Endothelial cell of umbilical vein (primary cell): ENCODE results near the gene RFLNA. TPM values are rescaled to one million over a fixed set of nuclear protein-coding genes. Genes with fewer than 3 reads are reported as not detected.

ENCODE experiments used
- BruUV-seq: library from RNA; stranded (reverse); fragments of 400-500 nt; replicated peaks from 2 replicates; lab custom pipeline; 2021; lab: Mats Ljungman, UMichigan
- CTCF ChIA-PET: fragments of 300-600, 350-600 bp; sonication (Branson Sonifier 250); formaldehyde crosslinking; loops from one replicate; lab custom pipeline; 2021; ENCODE audit warnings: antibody characterized with exemption, inconsistent platforms; lab: Charles Lee
- POLR2A ChIA-PET: fragments of 300-600, 350-600 bp; sonication (Branson Sonifier 250); formaldehyde crosslinking; loops from one replicate; lab custom pipeline; 2021; ENCODE audit warnings: antibody characterized with exemption, inconsistent platforms; lab: Charles Lee
- DNase-seq: peaks from one replicate; pipeline ENCODE4 v3.0.0-alpha.2; 2011; ENCODE audit warnings: low read depth, low spot score
- FAIRE-seq: peaks from 2 replicates; lab custom pipeline; 2011; peaks lifted over from hg19 to GRCh38; lab: Jason Lieb, UNC
- H2AFZ ChIP-seq: 2 replicates; pipeline ENCODE4 v1.6.0; 2012; ENCODE audit warnings: low read depth, low read length, control low read depth, inconsistent platforms
- H3K27ac ChIP-seq: 2 replicates; pipeline ENCODE4 v1.5.1; 2011; ENCODE audit warnings: low read depth, mild to moderate bottlenecking, control low read depth, low read length, moderate library complexity; ENCODE audit not compliant: insufficient read depth
- H3K27me3 ChIP-seq, 2 experiments: 2 replicates each; pipeline versions ENCODE4 v1.6.0 to v1.6.1; 2011; ENCODE audit warnings: low read length in 2 of 2, mixed read lengths in 1 of 2; ENCODE audit not compliant: control insufficient read depth in 2 of 2, insufficient read depth in 2 of 2
- H3K36me3 ChIP-seq, 2 experiments: 2 replicates in 1 of 2; 3 replicates in 1 of 2; pipeline ENCODE4 v1.5.1; 2011; ENCODE audit warnings: low read length in 2 of 2, mild to moderate bottlenecking in 1 of 2, moderate library complexity in 1 of 2; ENCODE audit not compliant: control insufficient read depth in 2 of 2, insufficient read depth in 2 of 2; ENCODE audit errors: extremely low read depth in 1 of 2
- H3K4me1 ChIP-seq: 3 replicates; pipeline ENCODE4 v1.5.1; 2011; ENCODE audit warnings: mild to moderate bottlenecking, low read length; ENCODE audit not compliant: control insufficient read depth, insufficient read depth; ENCODE audit errors: extremely low read depth
- H3K4me2 ChIP-seq: 2 replicates; pipeline ENCODE4 v1.6.1; 2011; ENCODE audit warnings: low read length, control low read depth, mixed read lengths; ENCODE audit not compliant: insufficient read depth
- H3K4me3 ChIP-seq, 3 experiments: fragments of 200-600 bp in 1 of 3; sonication (generic), shearing (Covaris generic) in 1 of 3; replicated peaks in 1 of 3; 2 replicates each; pipeline ENCODE4 v1.5.1; 2011 to 2016; ENCODE audit warnings: control low read depth in 3 of 3, low read length in 3 of 3, mild to moderate bottlenecking in 2 of 3, inconsistent platforms in 1 of 3, low read depth in 1 of 3, moderate library complexity in 1 of 3; ENCODE audit not compliant: insufficient read depth in 1 of 3
- H3K79me2 ChIP-seq: 2 replicates; pipeline ENCODE4 v1.6.0; 2012; ENCODE audit warnings: low read length, inconsistent platforms; ENCODE audit not compliant: control insufficient read depth, insufficient read depth
- H3K9ac ChIP-seq: replicated peaks from 2 replicates; pipeline ENCODE3; 2011; ENCODE audit warnings: low read length, control low read depth; ENCODE audit not compliant: insufficient read depth; ENCODE audit errors: extremely low read depth
- H3K9me1 ChIP-seq: replicated peaks from 3 replicates; pipeline ENCODE4 v1.6.0; 2011; ENCODE audit warnings: mild to moderate bottlenecking, low read length; ENCODE audit not compliant: control insufficient read depth, insufficient read depth; ENCODE audit errors: extremely low read depth
- H3K9me3 ChIP-seq: replicated peaks from 2 replicates; pipeline ENCODE4 v1.5.1; 2012; ENCODE audit warnings: low read length, inconsistent platforms; ENCODE audit not compliant: control insufficient read depth, insufficient read depth
- H4K20me1 ChIP-seq: replicated peaks from 2 replicates; pipeline ENCODE3; 2011; ENCODE audit warnings: mild to moderate bottlenecking, low read length; ENCODE audit not compliant: control insufficient read depth, insufficient read depth; ENCODE audit errors: extremely low read depth
- EZH2 ChIP-seq: IDR thresholded peaks from 2 replicates; pipeline ENCODE4 v1.6.1; 2012; ENCODE audit warnings: borderline replicate concordance, low read depth, mild to moderate bottlenecking, moderate library complexity, low read length, inconsistent platforms; ENCODE audit not compliant: severe bottlenecking
- FOS ChIP-seq: IDR thresholded peaks from 2 replicates; pipeline ENCODE4 v1.6.1; 2011; ENCODE audit warnings: mild to moderate bottlenecking, low read length, moderate library complexity, borderline replicate concordance; ENCODE audit not compliant: insufficient read depth
- GATA2 ChIP-seq: IDR thresholded peaks from 2 replicates; pipeline ENCODE4 v1.7.0; 2011; ENCODE audit warnings: low read depth, mild to moderate bottlenecking, moderate library complexity, mixed read lengths, low read length; ENCODE audit not compliant: insufficient read length, insufficient read depth
- JUN ChIP-seq: IDR thresholded peaks from 2 replicates; pipeline ENCODE4 v1.6.1; 2011; ENCODE audit warnings: borderline replicate concordance, low read depth; ENCODE audit not compliant: insufficient read length, insufficient read depth
- MYC ChIP-seq: IDR thresholded peaks from one replicate; pipeline ENCODE4 v1.6.1; 2011; ENCODE audit warnings: mild to moderate bottlenecking, low read depth, low read length
- POLR2A ChIP-seq: IDR thresholded peaks from 2 replicates; pipeline ENCODE4 v1.6.1; 2012; ENCODE audit warnings: low read depth, mild to moderate bottlenecking, control low read depth, low read length
- POLR2AphosphoS5 ChIP-seq: IDR thresholded peaks from 2 replicates; pipeline ENCODE4 v1.6.1; 2012; ENCODE audit warnings: low read depth, mild to moderate bottlenecking, control low read depth, low read length, moderate library complexity; ENCODE audit not compliant: insufficient read depth
- dilution Hi-C: fragments of 300-500 bp; cut with MboI; formaldehyde crosslinking; loops from one replicate; pipeline ENCODE4 v1.15.0; 2019; ENCODE audit warnings: low sequenced_read_pairs; ENCODE audit not compliant: extremely low pct_ligation_motif_present
- intact Hi-C: fragments of 100-400 bp; cut with micrococcal nuclease; formaldehyde crosslinking; loops from one replicate; pipeline ENCODE4 v1.10.0; 2022
- polyA plus RNA-seq, 4 experiments: library from polyadenylated mRNA; depleted of rRNA in 3 of 4; stranded (reverse) in 3 of 4; unstranded in 1 of 4; fragments of >200 nt; gene quantifications; 2 replicates each; pipeline versions ENCODE4 v1.2.1 to v1.2.3, GENCODE V29; 2011 to 2012; ENCODE audit warnings: missing spikeins in 1 of 4
- total RNA-seq: library from RNA; stranded (reverse); gene quantifications from 2 replicates; pipeline ENCODE4 v1.2.3, GENCODE V29; 2021
- TF ChIP-seq, protein P1 (sequence below), 2 donors: IDR thresholded peaks; 1 replicate in 1 of 2; 2 replicates in 1 of 2; pipeline ENCODE4 v1.5.1; 2011; ENCODE audit warnings: low read length in 2 of 2, mild to moderate bottlenecking in 2 of 2, moderate library complexity in 2 of 2, control low read depth in 1 of 2, inconsistent platforms in 1 of 2, low read depth in 1 of 2; ENCODE audit not compliant: insufficient read depth in 1 of 2; ENCODE audit errors: extremely low read depth in 1 of 2
- TF ChIP-seq, protein P2 (sequence below): IDR thresholded peaks from 2 replicates; pipeline ENCODE4 v1.6.1; 2011; ENCODE audit not compliant: insufficient read depth, insufficient read length

RFLNA gene
- total and polyA plus RNA-seq, 2 donors (not counting 3 experiments of a cell fraction or from before 2014, with no cell fraction given), result 19.7 to 24.5 TPM

DNA sequence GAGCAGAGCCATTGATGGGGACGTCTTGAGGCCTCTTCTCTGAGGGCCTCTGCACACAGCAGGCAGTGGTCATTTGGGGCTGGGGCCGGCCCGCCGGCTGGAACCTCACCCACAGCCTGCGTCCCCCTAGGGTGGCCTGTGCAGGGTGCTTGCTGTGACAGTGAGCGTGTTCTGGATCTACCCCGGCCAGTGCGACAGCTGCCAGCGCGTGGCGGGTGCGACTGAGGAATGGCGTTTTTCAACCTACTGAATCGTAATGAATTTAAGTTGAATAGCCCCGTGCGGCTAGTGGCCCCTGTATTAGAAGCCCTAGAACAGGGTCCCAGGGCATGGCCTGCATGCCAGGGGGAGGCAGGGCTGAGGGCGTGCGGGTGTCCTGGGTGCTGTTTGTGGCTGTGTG lies 13.8 kb downstream of the RFLNA start:
- no peaks in the 10 kb centered on the region for H4K20me1 ChIP-seq
- POLR2A ChIA-PET, result no interaction called here
- intact Hi-C loops, result no loop called here
- no peaks in the 10 kb centered on the region for H3K36me3 ChIP-seq
- TF ChIP-seq MYC, result no peak
- TF ChIP-seq POLR2A, result no peak
- no peak for TF ChIP-seq GATA2
- no peak for TF ChIP-seq EZH2
- no peak for TF ChIP-seq JUN
- TF ChIP-seq, protein P1, sequence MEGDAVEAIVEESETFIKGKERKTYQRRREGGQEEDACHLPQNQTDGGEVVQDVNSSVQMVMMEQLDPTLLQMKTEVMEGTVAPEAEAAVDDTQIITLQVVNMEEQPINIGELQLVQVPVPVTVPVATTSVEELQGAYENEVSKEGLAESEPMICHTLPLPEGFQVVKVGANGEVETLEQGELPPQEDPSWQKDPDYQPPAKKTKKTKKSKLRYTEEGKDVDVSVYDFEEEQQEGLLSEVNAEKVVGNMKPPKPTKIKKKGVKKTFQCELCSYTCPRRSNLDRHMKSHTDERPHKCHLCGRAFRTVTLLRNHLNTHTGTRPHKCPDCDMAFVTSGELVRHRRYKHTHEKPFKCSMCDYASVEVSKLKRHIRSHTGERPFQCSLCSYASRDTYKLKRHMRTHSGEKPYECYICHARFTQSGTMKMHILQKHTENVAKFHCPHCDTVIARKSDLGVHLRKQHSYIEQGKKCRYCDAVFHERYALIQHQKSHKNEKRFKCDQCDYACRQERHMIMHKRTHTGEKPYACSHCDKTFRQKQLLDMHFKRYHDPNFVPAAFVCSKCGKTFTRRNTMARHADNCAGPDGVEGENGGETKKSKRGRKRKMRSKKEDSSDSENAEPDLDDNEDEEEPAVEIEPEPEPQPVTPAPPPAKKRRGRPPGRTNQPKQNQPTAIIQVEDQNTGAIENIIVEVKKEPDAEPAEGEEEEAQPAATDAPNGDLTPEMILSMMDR (IDR thresholded peaks at IDR 0.05; ENCODE audit: extremely low read depth in 1 of 2, insufficient read depth in 1 of 2, low read depth in 1 of 2, low read length in 2 of 2), result no peak
- no peak for TF ChIP-seq FOS
- TF ChIP-seq, protein P2, sequence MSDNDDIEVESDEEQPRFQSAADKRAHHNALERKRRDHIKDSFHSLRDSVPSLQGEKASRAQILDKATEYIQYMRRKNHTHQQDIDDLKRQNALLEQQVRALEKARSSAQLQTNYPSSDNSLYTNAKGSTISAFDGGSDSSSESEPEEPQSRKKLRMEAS, result no peak
- TF ChIP-seq POLR2AphosphoS5, result no peak
- dilution Hi-C loops, result no loop called here
- no peak overlapping the region for H3K4me3 ChIP-seq
- H3K9me1 ChIP-seq, result no peaks in the 10 kb centered on the region
- DNase-seq, result no peak
- no TSS peak for BruUV-seq
- no peak overlapping the region for H3K4me2 ChIP-seq
- H3K27me3 ChIP-seq, result no peaks in the 10 kb centered on the region
- no peak for FAIRE-seq
- H3K9me3 ChIP-seq, result no peaks in the 10 kb centered on the region
- H3K79me2 ChIP-seq, result peaks cover 64% of the 10 kb centered on the region
- no peak overlapping the region for H2AFZ ChIP-seq
- no peak overlapping the region for H3K27ac ChIP-seq
- H3K9ac ChIP-seq, result no peak overlapping the region
- CTCF ChIA-PET, result no interaction called here
- H3K4me1 ChIP-seq, result no peaks in the 10 kb centered on the region
